Loucy (cell line): ENCODE results near the gene TEX13D.

Experiments
- H2AFZ ChIP-seq: fragments of 200-600 bp; sonication (generic); 2 replicates; pipeline ENCODE4 v1.6.0; 2016; ENCODE audit warnings: antibody characterized with exemption, mild to moderate bottlenecking, low read length, moderate library complexity
- H3F3A ChIP-seq: fragments of 200-600 bp; 2 replicates; pipeline ENCODE4 v1.6.0; 2016; ENCODE audit warnings: antibody characterized with exemption, low read depth, mild to moderate bottlenecking
- H3K27me3 ChIP-seq: fragments of 200-600 bp; sonication (generic); 2 replicates; pipeline ENCODE4 v1.6.1; 2014; ENCODE audit warnings: low read length, mild to moderate bottlenecking; ENCODE audit not compliant: insufficient read depth, poor library complexity, severe bottlenecking
- H3K36me3 ChIP-seq: fragments of 200-600 bp; sonication (generic); 2 replicates; pipeline ENCODE4 v1.6.1; 2016; ENCODE audit warnings: low read length; ENCODE audit not compliant: insufficient read depth
- H3K4me1 ChIP-seq: fragments of 200-600 bp; sonication (generic); 2 replicates; pipeline ENCODE4 v1.5.1; 2014; ENCODE audit warnings: low read length, mild to moderate bottlenecking; ENCODE audit not compliant: insufficient read depth, poor library complexity, severe bottlenecking
- H3K4me2 ChIP-seq: fragments of 200-600 bp; sonication (generic); 2 replicates; pipeline ENCODE4 v1.6.0; 2014; ENCODE audit warnings: antibody characterized with exemption, low read length, low read depth, mild to moderate bottlenecking; ENCODE audit not compliant: poor library complexity, severe bottlenecking
- H3K4me3 ChIP-seq: fragments of 200-600 bp; sonication (generic); 2 replicates; pipeline ENCODE4 v1.5.1; 2014; ENCODE audit warnings: low read length, mild to moderate bottlenecking, mixed read lengths; ENCODE audit not compliant: poor library complexity, severe bottlenecking
- H3K79me2 ChIP-seq: fragments of 200-600 bp; sonication (generic); 2 replicates; pipeline ENCODE4 v1.6.1; 2014; ENCODE audit warnings: low read length; ENCODE audit not compliant: insufficient read depth
- H3K9ac ChIP-seq: fragments of 200-600 bp; sonication (generic); 2 replicates; pipeline ENCODE4 v1.6.0; 2014; ENCODE audit warnings: mild to moderate bottlenecking, low read depth, low read length, moderate library complexity; ENCODE audit not compliant: poor library complexity, severe bottlenecking
- H3K9me2 ChIP-seq: fragments of 200-600 bp; sonication (generic); replicated peaks from 2 replicates; pipeline ENCODE4 v1.6.1; 2016; ENCODE audit warnings: low read depth, low read length, mixed read lengths
- H3K9me3 ChIP-seq: fragments of 200-600 bp; sonication (generic); 2 replicates; pipeline ENCODE4 v1.6.1; 2014; ENCODE audit warnings: mild to moderate bottlenecking, antibody characterized with exemption, low read length, low read depth; ENCODE audit not compliant: insufficient read depth
- H4K20me1 ChIP-seq: fragments of 200-600 bp; sonication (generic); 2 replicates; pipeline ENCODE4 v1.6.0; 2014; ENCODE audit warnings: antibody characterized with exemption, low read length, mild to moderate bottlenecking; ENCODE audit not compliant: insufficient read depth, poor library complexity, severe bottlenecking
- EZH2phosphoT487 ChIP-seq: fragments of 200-600 bp; IDR thresholded peaks from 2 replicates; pipeline ENCODE4 v1.6.1; 2018; ENCODE audit warnings: antibody characterized with exemption, mild to moderate bottlenecking, moderate library complexity, borderline replicate concordance
- TF ChIP-seq, protein P1 (sequence below): fragments of 200-600 bp; sonication (generic); conservative IDR thresholded peaks from 2 replicates; pipeline ENCODE4 v1.5.1; 2014; ENCODE audit warnings: mild to moderate bottlenecking, antibody characterized with exemption, low read length

The TEX13D gene

DNA sequence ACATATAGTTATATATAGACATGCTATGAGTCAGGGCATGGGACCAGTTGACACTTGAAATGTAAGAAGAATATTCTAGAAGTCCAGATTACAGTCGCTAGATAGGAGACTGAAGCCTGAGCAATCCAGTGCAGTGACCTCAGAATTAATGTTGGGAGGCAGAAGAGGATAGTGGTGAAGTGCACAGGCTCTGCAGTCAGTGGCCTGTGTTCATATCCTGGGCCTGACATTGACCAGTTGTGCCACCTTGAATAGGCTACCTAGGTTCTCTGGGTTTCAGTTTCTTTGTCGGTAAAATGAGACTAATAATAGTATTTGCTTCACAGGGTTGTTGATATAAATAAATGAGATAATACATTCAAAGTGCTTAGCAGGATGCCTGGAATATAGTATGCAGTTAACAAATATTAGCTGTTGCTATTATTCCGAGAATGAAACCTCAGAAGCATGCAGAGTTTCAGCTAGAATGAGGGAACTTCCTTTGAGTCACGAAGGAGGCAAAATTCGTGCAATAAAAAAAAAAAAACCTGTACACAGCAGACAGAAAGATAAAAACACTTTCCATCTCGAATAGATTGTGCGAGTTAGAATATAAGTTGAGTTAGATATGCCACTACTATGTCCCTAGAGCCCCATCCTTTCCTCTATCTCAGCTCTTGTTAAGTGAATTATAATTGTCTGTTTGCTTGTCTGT is 9.9 kb downstream of the TEX13D start:
- Histone ChIP-seq H3K36me3 (no peaks in the 10 kb centered on the region), H3K9me2 (no peaks in the 10 kb centered on the region), H3K4me1 (peaks cover 51% of the 10 kb centered on the region), H3K27me3 (no peaks in the 10 kb centered on the region), H3K4me2 (no peak overlapping the region), H3K4me3 (no peak overlapping the region), H2AFZ (no peak overlapping the region), H3K9me3 (no peaks in the 10 kb centered on the region), H3K9ac (peak overlapping the region; percentile 46), H3F3A (no peaks in the 10 kb centered on the region), H3K79me2 (peaks cover 36% of the 10 kb centered on the region), H4K20me1 (no peaks in the 10 kb centered on the region)
- TF ChIP-seq, protein P1, sequence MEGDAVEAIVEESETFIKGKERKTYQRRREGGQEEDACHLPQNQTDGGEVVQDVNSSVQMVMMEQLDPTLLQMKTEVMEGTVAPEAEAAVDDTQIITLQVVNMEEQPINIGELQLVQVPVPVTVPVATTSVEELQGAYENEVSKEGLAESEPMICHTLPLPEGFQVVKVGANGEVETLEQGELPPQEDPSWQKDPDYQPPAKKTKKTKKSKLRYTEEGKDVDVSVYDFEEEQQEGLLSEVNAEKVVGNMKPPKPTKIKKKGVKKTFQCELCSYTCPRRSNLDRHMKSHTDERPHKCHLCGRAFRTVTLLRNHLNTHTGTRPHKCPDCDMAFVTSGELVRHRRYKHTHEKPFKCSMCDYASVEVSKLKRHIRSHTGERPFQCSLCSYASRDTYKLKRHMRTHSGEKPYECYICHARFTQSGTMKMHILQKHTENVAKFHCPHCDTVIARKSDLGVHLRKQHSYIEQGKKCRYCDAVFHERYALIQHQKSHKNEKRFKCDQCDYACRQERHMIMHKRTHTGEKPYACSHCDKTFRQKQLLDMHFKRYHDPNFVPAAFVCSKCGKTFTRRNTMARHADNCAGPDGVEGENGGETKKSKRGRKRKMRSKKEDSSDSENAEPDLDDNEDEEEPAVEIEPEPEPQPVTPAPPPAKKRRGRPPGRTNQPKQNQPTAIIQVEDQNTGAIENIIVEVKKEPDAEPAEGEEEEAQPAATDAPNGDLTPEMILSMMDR = no peak
- TF ChIP-seq EZH2phosphoT487 = no peak

DNA sequence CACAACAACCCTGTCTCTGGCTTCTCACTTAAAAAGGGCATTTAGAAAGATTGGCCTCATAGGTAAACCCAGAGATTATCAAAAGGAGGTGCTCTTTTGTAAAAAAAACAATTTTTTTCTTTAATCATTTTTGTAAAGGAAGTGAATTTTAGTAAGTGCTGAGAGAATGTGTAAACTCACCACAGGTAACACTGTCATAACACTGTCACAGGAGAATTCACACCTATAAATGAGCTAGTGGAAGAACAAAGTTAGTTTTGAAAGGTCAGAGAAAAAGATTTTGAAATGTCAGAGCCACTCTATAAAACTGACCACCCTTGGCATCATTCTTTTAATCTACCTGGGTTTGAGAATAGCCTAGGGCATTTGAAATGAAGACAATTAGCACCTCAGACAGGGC is 10.6 kb downstream of the TEX13D start:
- H3K9me2 ChIP-seq = no peaks in the 10 kb centered on the region
- H3K4me2 ChIP-seq = no peak overlapping the region
- no peaks in the 10 kb centered on the region for H3F3A ChIP-seq
- TF ChIP-seq, protein P1 = no peak
- TF ChIP-seq EZH2phosphoT487 = no peak
- H3K36me3 ChIP-seq = no peaks in the 10 kb centered on the region
- no peaks in the 10 kb centered on the region for H4K20me1 ChIP-seq
- no peaks in the 10 kb centered on the region for H3K9me3 ChIP-seq
- no peaks in the 10 kb centered on the region for H3K27me3 ChIP-seq
- H3K9ac ChIP-seq = no peak overlapping the region
- no peak overlapping the region for H2AFZ ChIP-seq
- H3K4me3 ChIP-seq = no peak overlapping the region
- H3K79me2 ChIP-seq = peaks cover 43% of the 10 kb centered on the region
- peaks cover 51% of the 10 kb centered on the region for H3K4me1 ChIP-seq

DNA sequence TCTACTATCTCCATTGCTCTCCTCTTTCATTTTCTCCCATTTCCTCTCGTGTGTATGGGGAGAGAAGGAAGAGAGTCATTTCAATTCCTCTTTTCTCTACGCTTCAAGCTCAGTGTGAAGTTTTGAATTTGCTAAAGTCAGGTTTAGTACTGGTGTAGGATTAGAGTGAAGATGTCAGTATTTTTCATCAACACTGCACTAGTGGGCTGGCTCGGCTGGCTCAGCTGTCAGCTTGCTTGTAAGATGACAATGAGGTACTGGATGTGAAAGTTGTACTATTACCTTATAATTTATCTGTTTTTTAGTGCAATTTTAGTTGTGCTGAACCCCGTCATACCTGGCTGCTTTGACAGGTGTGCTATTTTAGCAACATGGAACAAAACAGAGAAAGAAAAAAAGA is 11.8 kb downstream of the TEX13D start:
- Histone ChIP-seq H3K79me2 (peaks cover 56% of the 10 kb centered on the region), H3K4me2 (peak overlapping the region; percentile 78), H4K20me1 (no peaks in the 10 kb centered on the region), H2AFZ (peak overlapping the region; percentile 20; the same call in 1 of the 2 replicates), H3K9me3 (no peaks in the 10 kb centered on the region), H3K9me2 (no peaks in the 10 kb centered on the region), H3K4me1 (peaks cover 51% of the 10 kb centered on the region), H3F3A (no peaks in the 10 kb centered on the region), H3K27me3 (no peaks in the 10 kb centered on the region), H3K36me3 (no peaks in the 10 kb centered on the region), H3K9ac (peak overlapping the region; percentile 99), H3K4me3 (peak overlapping the region; percentile 22)
- TF ChIP-seq, protein P1 = no peak
- TF ChIP-seq EZH2phosphoT487 = no peak
